HPDE6-E6E7 (cell line): ENCODE measurements around the gene C19orf85.

Experiments
- DNase-seq: peaks from one replicate; pipeline ENCODE4 v3.0.0; 2011; ENCODE audit warnings: missing footprints; ENCODE audit errors: extremely low spot score

The C19orf85 gene

DNA sequence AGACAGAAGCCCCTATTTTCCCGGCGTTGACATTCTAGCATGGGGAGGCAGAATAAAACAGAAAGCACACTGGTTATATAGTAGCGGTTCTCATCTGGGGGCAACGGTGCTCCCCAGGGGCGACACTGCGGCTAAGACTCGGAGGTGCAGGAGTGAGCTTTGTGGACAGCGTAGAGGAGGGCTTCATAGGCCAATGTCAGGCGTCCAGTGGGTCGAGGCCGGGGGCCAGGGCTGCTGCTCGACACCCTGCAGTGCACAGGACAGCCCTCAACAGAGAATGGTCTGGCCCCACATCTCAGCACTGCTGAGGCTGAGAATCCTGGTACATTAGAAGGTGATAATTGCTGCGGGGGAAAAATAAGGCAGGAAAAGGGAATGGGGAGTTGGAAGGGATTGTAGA lies 13.4 kb upstream of the C19orf85 start:
- DNase-seq: no peak

DNA sequence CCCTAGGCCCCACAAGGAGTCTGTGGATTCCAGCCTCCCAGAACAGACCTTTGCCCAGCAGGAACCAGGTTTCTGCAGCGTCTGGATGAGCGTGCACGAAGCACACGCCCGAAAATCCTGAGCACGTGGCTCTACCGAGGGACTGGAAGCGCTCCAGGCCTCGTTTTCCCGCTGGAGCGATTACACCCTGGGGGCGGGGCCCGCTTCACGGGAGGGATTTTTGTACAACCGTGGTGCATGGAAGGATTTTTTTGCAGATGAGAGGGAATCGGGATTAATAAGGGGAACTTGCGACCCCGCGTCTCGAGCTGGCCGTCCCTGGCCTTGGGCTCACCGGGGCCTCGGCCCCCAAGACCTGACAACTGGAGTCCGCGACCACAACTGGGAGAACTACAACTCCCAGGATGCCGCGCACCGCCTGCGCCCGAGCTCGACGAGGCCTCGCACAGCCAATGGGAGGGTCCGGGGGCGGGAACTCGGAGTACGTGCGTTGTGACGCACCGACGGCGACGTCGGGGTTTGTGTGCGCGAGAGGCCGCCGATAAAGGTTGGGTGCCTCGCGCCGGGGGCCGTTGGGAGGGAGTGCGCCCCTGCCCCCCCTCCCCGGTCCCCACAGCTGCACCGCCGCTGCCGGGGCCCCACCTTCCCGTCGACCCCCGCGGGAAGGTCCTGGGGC lies 11.7 kb upstream of the C19orf85 start, which contains the start of gene ZNF628:
ZNF628 (plus strand) TSS at position 518 of the 676 bp plus-strand sequence. CDS start 3,294 bp downstream, outside the sequence.
- peak; percentile 97 for DNase-seq

DNA sequence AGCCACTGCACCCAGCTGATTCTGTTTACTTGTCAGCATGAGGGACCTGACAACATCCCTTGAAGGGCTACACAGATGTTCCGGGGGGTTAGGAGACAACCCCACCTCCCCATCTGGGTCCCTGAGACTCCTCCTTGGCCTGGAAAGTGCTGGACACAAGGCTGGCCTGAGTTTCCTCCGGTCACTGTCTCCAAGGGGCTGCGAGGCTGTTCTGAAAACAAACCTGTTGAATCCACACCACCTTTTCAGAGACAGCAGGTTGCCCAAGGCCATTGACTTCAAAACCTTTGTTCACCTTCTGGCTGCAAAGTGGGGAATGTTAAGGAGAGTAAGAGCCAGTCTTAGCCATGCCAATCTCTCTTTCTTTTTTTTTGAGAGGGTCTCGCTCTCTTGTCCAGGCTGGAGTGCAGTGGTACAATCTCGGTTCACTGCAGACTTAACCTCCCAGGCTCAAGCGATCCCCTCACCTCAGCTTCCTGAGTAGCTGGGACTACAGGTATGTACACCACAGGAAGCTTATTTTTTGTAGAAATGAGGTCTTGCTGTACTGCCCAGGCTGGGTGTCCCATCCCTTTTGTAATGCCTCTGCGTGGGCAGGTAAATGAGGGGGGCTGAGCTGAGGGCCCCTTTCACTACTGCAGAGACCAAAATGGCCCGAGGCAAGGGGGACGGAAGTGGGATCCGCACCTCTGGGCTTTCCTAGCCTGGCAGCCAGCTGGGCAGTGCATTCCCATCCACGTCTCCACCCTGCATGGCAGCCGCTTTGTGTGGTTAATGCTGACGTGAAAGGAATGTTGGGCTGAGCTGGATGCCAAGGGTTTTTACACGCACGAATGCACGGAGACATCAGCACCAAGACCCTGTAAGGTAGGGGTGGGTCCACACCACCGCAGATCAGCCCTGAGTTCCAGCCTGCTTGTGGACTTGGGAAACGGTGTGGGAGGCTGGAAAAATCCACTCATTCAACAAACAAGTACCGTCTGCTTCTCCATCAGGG lies 10.0 kb upstream of the C19orf85 start:
- no peak for DNase-seq

DNA sequence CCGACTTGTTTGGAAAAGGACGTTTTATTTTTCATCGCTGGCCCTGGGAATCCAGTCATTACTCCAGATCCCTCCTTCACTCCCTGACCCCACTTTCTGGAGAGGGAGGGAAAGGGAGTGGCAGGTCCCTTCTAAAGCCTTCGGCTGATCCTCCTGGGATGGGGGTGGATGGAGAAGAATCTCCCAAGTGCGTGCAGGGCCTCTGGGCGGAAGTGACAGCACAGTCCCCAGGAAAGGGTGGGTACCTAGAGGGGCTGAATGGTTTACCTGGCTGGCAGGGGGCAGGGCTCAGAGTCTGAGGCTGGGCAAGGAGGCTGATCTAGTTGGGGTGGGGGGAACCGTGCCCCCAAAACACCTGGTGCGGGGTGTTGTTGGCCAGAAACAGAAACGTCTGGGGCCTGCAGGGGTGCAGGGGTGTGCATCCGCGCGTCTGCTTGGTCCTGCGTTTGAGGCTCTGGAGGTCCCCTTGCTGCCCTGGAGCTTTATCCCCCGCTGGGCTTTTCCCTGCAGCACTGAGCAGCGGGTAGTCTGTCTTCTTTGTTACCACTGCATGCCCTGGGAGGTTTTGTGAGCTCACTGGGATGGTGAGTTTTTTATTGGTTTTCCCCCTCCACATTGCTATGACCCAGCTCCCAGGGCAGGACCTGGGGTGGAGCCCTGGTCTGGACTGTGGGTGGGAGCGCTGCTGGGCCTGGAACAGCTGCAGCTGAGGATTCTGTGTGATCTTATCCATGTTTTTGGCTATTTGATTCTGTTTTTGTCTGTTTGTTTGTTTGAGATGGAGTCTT lies 8.9 kb upstream of the C19orf85 start:
- DNase-seq: no peak

DNA sequence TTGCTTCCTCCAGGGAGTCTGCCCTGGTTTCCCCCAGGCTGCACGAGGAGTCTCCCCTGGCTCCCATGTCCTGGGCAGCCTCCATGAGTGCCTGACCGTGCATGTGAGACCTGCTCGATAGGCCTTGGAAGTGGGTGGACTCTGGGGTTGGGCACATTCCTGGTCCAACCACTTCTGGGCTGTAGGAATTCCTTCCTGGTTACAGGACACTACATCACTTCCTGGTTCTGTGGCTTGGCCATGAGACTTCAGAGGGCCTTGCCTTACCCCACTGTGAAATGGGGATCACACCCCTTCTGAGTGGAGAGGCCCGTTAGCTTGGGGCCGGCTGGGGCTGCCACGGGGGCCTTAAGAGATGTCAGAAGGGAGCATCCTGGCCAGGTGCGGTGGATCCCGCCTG lies 7.9 kb upstream of the C19orf85 start:
- peak; percentile 60 for DNase-seq

GRCh38 chr19:55471266-55471665 lies 6.7 kb upstream of the C19orf85 start:
- no peak for DNase-seq

DNA sequence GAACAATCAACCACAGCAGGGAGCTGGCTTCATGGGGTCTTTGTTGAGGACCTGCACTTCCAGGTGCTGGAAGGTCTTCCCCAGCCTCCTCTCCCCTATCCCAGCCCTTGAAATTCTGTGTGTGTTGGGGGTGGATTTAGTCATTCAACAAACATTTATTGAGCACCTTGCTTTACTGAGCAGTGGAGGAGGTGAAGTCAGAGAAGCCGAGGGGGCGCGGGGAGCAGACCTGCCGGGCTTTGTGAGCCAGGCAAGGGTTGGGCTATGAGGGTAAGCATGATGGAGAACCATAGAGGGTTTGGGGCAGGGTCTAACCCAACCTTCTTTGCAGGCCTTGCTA lies 3.5 kb upstream of the C19orf85 start:
- no peak for DNase-seq

GRCh38 chr19:55467236-55468053 lies 2.9 kb upstream of the C19orf85 start:
- no peak for DNase-seq

DNA sequence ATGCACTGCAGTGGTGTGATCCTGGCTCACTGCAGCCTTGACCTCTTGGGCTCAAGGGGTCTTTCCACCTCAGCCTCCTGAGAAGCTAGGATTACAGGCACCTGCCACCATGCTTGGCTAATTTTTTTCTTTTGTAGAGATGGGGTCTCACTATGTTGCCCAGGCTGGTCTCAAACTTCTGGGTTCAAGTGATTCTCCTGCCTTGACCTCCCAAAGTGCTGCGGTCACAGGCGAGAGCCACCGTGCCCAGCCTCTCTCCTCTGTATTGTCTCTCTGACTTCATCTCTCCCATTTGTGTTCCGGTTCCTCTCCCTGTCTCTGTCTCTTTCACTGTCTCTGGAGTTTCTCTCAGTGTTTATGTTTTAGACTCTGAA lies 1.7 kb upstream of the C19orf85 start:
- DNase-seq: no peak

- no peak for DNase-seq
Observed at GRCh38 chr19:55465460-55466240, 1.1 kb upstream of the C19orf85 start.

DNA sequence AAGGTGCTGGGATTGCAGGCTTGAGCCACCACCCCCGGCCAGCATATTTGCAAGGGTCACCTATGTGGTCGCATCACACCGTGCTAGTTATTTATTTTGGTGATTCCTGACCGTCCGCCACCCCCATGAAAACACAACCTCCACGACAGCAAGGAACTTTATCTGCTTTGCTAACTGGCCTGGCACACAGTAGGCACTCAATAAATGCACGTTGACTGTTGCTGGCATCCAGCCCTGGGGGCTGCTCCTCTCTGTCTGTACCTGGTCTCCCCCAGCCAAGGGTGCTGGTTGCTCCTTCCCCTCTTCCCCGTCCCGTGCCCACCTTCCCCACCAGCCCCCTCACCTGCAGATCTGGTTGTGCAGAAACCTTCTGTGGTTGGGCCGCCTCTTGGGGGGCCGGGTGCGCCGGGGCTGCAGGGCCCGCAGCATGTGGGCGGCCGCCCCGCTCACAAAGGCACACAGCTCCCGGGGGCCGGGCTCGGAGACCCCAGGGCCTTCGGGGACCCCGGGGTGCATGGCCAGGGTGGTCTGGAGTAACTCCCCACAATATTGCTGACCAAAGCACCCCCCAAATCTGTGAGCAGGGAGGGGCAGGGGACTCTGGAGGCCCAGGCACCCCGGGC lies 401 bp downstream of the C19orf85 start:
- no peak for DNase-seq

- no peak for DNase-seq
Observed at GRCh38 chr19:55463583-55464031, 944 bp downstream of the C19orf85 start.

DNA sequence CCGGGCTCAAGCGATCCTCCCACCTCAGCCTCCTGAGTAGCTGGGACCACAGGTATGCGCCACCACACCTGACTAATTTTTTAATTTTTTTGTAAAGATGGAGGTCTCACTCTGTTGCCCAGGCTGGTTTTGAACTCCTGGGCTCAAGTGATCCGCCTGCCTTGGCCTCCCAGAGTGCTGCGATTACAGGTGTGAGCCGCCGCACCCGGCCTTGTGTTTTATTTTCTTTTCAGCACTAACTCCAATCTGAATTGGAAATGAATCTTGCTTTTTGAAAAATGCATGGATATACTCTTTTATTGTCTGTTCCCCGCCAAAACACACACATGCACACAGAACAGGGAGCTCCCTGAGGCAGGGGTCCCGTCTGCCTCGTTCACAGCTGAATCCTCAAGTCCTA lies 1.8 kb downstream of the C19orf85 start:
- no peak for DNase-seq

- DNase-seq: no peak
Observed at GRCh38 chr19:55461974-55462626, 2.5 kb downstream of the C19orf85 start.

GRCh38 chr19:55461259-55461973 lies 3.1 kb downstream of the C19orf85 start, which contains the start of gene ISOC2:
TSS of gene ISOC2 (minus strand) at chr19:55461642. CDS start at chr19:55456486, 5,156 bp downstream.
- DNase-seq: peak; percentile 99

GRCh38 chr19:55460670-55461258 lies 3.8 kb downstream of the C19orf85 start:
- no peak for DNase-seq

GRCh38 chr19:55459950-55460657 lies 4.4 kb downstream of the C19orf85 start:
- DNase-seq: no peak

- no peak for DNase-seq
Observed at GRCh38 chr19:55459551-55459949, 5.0 kb downstream of the C19orf85 start.
